Esophagus muscularis mucosa (tissue), 4 donors: ENCODE data around the gene HCCS. TPM values are rescaled to one million over a fixed set of nuclear protein-coding genes. Genes with fewer than 3 reads are reported as not detected.

ENCODE experiments used
- DNase-seq: peaks from one replicate; pipeline ENCODE4 v3.0.0-alpha.2; 2017; ENCODE audit errors: extremely low spot score
- H3K27ac ChIP-seq, 4 donors: fragments of 200-600 bp; sonication (generic); replicated peaks in 1 of 4; 1 replicate in 3 of 4; 2 replicates in 1 of 4; pipeline ENCODE4 v1.5.1; 2016 to 2019; ENCODE audit warnings: mild to moderate bottlenecking in 1 of 4
- H3K27me3 ChIP-seq, 4 donors: fragments of 200-600 bp; sonication (generic); one replicate each; pipeline versions ENCODE4 v1.5.1 to v1.6.0; 2016 to 2019
- H3K36me3 ChIP-seq, 4 donors: fragments of 200-600 bp; sonication (generic); one replicate each; pipeline ENCODE4 v1.5.1; 2016 to 2019
- H3K4me1 ChIP-seq, 4 donors: fragments of 200-600 bp; sonication (generic); one replicate each; pipeline ENCODE4 v1.5.1; 2016 to 2019
- H3K4me3 ChIP-seq, 4 donors: fragments of 200-600 bp; sonication (generic); 1 replicate in 2 of 4; 2 replicates in 2 of 4; pipeline ENCODE4 v1.5.1; 2016 to 2019; ENCODE audit warnings: mild to moderate bottlenecking in 4 of 4, moderate library complexity in 1 of 4
- H3K9me3 ChIP-seq, 4 donors: fragments of 200-600 bp; sonication (generic); 1 replicate in 3 of 4; 2 replicates in 1 of 4; pipeline ENCODE4 v1.5.1; 2016 to 2019
- EP300 ChIP-seq: sonication (generic); formaldehyde crosslinking; IDR thresholded peaks from one replicate; pipeline ENCODE4 v1.6.1; 2017; ENCODE audit warnings: antibody characterized with exemption
- POLR2A ChIP-seq: fragments of 450-650 bp; IDR thresholded peaks from one replicate; pipeline ENCODE4 v1.6.1; 2017; ENCODE audit warnings: antibody characterized with exemption, moderate library complexity, mild to moderate bottlenecking, low read depth
- POLR2AphosphoS5 ChIP-seq, 2 donors: sonication (generic); formaldehyde crosslinking; IDR thresholded peaks; one replicate each; pipeline ENCODE4 v1.6.1; 2017; ENCODE audit warnings: antibody characterized with exemption in 2 of 2
- WGBS: methylation state at CpG from one replicate; pipeline ENCODE4 v1.1.5; 2018; 5-methylcytosine and 5-hydroxymethylcytosine counted together
- intact Hi-C: fragments of 100-400 bp; cut with DNase I; formaldehyde crosslinking; loops from one replicate; pipeline ENCODE4 v1.15.1; 2023
- total RNA-seq, 4 donors: library from RNA; depleted of rRNA; stranded (reverse); fragments of >200 nt; gene quantifications; one replicate each; pipeline versions ENCODE4 v1.1.0 to v1.2.1, GENCODE V29; 2016
- TF ChIP-seq, protein P1 (sequence below), 3 experiments: fragments of 200-600 bp in 2 of 3; fragments of 450-650 bp in 1 of 3; sonication (generic) in 2 of 3; IDR thresholded peaks; one replicate each; pipeline ENCODE4 v1.5.1; 2017 to 2019; ENCODE audit warnings: antibody characterized with exemption in 3 of 3, mild to moderate bottlenecking in 2 of 3, moderate library complexity in 1 of 3

The HCCS gene
- total RNA-seq, 4 donors from 2014 or later, result 17.7 to 24.2 (median 22.0) TPM

DNA sequence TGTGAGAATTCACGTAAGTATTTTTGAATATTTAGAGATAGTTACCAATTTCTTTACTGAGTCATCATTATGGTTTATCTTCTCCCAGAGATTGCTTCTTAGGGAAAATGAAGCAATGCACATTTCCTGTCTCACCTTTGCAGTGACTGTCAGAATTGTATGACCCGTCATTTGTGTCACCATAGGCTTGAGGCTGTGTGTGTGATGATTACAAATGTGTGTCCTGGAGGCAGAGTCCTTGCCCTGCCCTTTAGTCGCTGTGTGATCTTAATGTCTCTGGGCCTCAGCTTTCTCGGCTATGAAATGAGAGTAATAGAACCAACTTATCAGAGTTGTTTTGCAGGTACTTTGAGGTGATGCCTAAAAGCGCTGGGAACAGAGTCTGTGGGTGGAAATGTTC, 13.9 kb downstream of the HCCS start:
- WGBS, result 77% methylated on average over 5 of the region's 5 CpGs

DNA sequence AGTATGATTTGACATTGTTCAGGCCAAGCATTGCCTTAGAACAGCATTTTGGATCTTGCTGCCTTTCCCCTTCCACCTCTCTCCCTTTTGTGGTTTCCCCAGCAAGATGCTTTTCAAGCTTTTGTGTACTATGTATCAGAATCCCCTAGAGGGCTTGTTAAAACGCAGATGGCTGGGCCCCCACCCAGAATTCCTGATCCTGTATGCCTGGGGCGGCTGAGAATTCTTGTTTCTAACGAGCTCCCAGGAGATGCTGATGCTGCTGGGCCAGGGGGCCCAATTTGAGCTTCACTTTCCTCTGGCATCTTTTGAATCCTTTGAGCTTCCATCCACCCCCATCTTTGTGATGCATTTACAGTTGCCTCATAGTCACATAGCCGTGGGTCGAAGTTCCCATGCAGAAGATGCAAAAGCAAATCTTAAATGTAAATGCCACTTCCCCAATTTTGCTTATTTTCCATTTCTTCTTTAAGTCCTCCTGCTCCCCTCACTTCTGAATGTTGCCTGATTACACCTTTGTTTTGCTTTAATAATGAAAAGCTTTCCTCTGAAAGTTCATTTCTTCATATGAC, 18.5 kb downstream of the HCCS start:
- WGBS, result 70% methylated on average over 5 of the region's 5 CpGs

More for the DNA sequence above, 13.9 kb downstream of the HCCS start:
- no peak for TF ChIP-seq POLR2A
- no peak for TF ChIP-seq EP300
- TF ChIP-seq, protein P1, sequence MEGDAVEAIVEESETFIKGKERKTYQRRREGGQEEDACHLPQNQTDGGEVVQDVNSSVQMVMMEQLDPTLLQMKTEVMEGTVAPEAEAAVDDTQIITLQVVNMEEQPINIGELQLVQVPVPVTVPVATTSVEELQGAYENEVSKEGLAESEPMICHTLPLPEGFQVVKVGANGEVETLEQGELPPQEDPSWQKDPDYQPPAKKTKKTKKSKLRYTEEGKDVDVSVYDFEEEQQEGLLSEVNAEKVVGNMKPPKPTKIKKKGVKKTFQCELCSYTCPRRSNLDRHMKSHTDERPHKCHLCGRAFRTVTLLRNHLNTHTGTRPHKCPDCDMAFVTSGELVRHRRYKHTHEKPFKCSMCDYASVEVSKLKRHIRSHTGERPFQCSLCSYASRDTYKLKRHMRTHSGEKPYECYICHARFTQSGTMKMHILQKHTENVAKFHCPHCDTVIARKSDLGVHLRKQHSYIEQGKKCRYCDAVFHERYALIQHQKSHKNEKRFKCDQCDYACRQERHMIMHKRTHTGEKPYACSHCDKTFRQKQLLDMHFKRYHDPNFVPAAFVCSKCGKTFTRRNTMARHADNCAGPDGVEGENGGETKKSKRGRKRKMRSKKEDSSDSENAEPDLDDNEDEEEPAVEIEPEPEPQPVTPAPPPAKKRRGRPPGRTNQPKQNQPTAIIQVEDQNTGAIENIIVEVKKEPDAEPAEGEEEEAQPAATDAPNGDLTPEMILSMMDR (IDR thresholded peaks at IDR 0.05), result no peak
- TF ChIP-seq POLR2AphosphoS5 (IDR thresholded peaks at IDR 0.05), result no peak
- Histone ChIP-seq H3K36me3 (peaks cover 0 to 17% (median 11%) of the 10 kb centered on the region in 4 donors), H3K27ac (no peak overlapping the region), H3K9me3 (no peaks in the 10 kb centered on the region), H3K27me3 (peaks cover 0 to 3% (median 0%) of the 10 kb centered on the region in 4 donors), H3K4me1 (no peaks in the 10 kb centered on the region), H3K4me3 (no peak overlapping the region)
- no peak for DNase-seq
- intact Hi-C loops, result no loop called here

DNA sequence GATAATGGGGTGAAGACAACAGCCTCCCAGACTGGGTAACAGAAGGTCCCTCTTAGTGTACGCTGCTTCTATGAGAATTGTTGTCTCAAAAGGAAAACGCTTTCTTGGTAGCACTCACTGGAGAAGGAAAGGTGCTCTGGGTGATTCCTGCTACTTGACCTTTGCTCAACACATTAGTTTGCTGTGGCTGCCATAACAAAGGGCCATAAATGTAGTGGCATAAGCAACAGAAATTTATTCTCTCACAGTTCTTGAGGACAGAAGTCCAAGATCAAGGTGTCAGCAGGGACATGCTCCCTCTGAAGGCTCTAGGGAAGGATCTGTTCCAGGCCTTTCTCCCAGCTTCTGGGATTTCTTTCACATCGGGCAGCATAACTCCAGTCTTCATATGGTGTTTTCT, 19.0 kb downstream of the HCCS start:
- intact Hi-C loops, result loop anchor here (2.0 kb wide), 1 partner anchor 941 kb away; no protein-coding TSS in a partner anchor
- H3K36me3 ChIP-seq, result no peaks in the 10 kb centered on the region
- no peak for DNase-seq
- no peak overlapping the region for H3K4me3 ChIP-seq
- WGBS, result 80% methylated on average over 3 of the region's 3 CpGs
- H3K27ac ChIP-seq, result no peak overlapping the region
- H3K4me1 ChIP-seq, result no peaks in the 10 kb centered on the region
- TF ChIP-seq POLR2A (no peak), POLR2AphosphoS5 (IDR thresholded peaks at IDR 0.05) (no peak), EP300 (no peak)
- TF ChIP-seq, protein P1 (IDR thresholded peaks at IDR 0.05), result no peak
- no peaks in the 10 kb centered on the region for H3K27me3 ChIP-seq
- no peaks in the 10 kb centered on the region for H3K9me3 ChIP-seq

More for the DNA sequence above, 18.5 kb downstream of the HCCS start:
- Histone ChIP-seq H3K27me3 (no peaks in the 10 kb centered on the region), H3K9me3 (no peaks in the 10 kb centered on the region), H3K4me3 (no peak overlapping the region), H3K36me3 (no peaks in the 10 kb centered on the region), H3K27ac (no peak overlapping the region), H3K4me1 (no peaks in the 10 kb centered on the region)
- DNase-seq, result no peak
- intact Hi-C loops, result loop anchor here (2.0 kb wide), 1 partner anchor 941 kb away; no protein-coding TSS in a partner anchor
- no peak for TF ChIP-seq POLR2A
- TF ChIP-seq, protein P1 (IDR thresholded peaks at IDR 0.05), result no peak
- TF ChIP-seq EP300, result no peak
- no peak for TF ChIP-seq POLR2AphosphoS5 (IDR thresholded peaks at IDR 0.05)

DNA sequence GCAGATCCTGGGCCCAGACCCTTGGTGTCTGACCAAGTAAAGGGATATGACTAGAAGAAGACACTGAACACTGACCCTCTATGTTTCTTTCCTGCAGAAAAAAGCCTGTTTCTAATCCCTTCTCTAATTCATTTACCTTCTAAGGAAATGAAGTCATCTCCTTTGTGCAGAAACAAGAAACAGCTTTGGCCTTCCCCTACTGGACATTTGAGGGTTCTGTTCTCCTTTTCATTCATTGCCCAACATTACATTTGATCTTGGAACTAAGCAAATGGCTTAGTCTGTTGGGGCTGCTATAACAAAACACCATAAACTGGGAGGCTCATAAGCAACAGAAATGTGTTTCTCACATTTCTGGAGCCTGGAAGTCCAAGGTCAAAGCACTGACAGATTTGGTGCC, 20.0 kb downstream of the HCCS start:
- DNase-seq, result no peak
- Histone ChIP-seq H3K27me3 (no peaks in the 10 kb centered on the region), H3K36me3 (no peaks in the 10 kb centered on the region), H3K4me1 (no peaks in the 10 kb centered on the region), H3K9me3 (no peaks in the 10 kb centered on the region), H3K27ac (no peak overlapping the region), H3K4me3 (no peak overlapping the region)
- intact Hi-C loops, result loop anchor here (2.0 kb wide), 1 partner anchor 942 kb away; no protein-coding TSS in a partner anchor
- TF ChIP-seq EP300 (no peak), POLR2AphosphoS5 (IDR thresholded peaks at IDR 0.05) (no peak), POLR2A (no peak)

DNA sequence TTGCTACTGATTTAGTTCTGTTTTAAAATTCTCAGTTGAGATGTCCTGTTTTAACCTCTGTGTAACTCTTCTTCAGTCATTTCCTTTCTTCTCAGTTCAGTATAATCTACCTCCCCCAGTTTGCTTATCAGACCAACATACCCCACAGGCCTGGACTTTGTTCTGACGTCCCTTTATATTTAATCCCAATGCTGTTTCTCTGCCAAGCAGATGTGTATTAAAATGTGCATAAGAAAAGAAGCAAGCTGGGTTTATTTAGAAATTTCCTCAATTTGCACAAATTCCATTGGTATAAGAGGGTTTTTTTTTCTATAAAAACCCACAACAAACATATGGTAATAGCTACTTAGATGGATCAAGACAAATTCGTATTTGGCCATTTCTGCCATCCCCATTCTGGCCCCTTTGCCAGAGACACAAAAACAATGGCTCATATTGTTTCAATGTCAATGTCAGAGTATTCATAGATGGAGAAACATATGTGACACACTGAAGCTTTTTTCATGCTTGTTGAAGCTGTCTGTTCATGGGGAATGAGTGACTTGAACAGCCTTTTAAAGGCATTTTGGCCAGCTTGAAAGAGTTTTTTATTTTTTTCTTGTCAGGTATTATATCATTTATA, 24.5 kb downstream of the HCCS start:
- Histone ChIP-seq H3K36me3 (peaks cover 0 to 10% (median 0%) of the 10 kb centered on the region in 4 donors), H3K27ac (no peak overlapping the region), H3K4me1 (peaks cover 0 to 8% (median 0%) of the 10 kb centered on the region in 4 donors), H3K27me3 (no peaks in the 10 kb centered on the region), H3K4me3 (no peak overlapping the region), H3K9me3 (no peaks in the 10 kb centered on the region)
- TF ChIP-seq, protein P1 (IDR thresholded peaks at IDR 0.05), result no peak
- TF ChIP-seq POLR2AphosphoS5 (IDR thresholded peaks at IDR 0.05) (no peak), POLR2A (no peak), EP300 (no peak)
- WGBS, result 46% methylated on average over 2 of the region's 2 CpGs
- no peak for DNase-seq
- intact Hi-C loops, result loop anchor here (2.0 kb wide), 1 partner anchor 945 kb away; no protein-coding TSS in a partner anchor
